ENCODE measurements around the gene CYYR1.
"Not testable (repeated sequence)": the region's sequence is repeated elsewhere in the genome, so short reads cannot be mapped to it uniquely, and the experiment has no call there.

Gene CYYR1

GRCh38 chr21:26473471-26473870 is 99.6 kb downstream of the CYYR1 start:
- no peak for DNase-seq

DNA sequence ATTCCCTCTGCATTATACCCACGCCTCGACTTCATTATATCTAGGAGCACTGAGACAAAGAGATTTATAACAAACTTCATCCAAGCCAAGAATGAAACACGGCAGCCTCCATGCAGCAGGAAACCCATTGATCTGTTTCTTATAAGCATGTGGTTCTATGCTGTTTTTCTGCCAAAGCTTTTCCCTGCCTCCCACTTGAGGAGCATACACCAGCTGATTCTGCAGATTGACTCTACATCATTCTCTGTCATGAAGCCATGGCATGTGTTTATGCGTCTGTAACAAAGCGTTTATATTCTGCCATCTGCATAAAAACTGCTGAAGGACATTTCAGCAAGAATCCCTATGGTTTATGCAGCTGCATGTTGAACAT is 102.0 kb downstream of the CYYR1 start:
- DNase-seq = no peak

DNA sequence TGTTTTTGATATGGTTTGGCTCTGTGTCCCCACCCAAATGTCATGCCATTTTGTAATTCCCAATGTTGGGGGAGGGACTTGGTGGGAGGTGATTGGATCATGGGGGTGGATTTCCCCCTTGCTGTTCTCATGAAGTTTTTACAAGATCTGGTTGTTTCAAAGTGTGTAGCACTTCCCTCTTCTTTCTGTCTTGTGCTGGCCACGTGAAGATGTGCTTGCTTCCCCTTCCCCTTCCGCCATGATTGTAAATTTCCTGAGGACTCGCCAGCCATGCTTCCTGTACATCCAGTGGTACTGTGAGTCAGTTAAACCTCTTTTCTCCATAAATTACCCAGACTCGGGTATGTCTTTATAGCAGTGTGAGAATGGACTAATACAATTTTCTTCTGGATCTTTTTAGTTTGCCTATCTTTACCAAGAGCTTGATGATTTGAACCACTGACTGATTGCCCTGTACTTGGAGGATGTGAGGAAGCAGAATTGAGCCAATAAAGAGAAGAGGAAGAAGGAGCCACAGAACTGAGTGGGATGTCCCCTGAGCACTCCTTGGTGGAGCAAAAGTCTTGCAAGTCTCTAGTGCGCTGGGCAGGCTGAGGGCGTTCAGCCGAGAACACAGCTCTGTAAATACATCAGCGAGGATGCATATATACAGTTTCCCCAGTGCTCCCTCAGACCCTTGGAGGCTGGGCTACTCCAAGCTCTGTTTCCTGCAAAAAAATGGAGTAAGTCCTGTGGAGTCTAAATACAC is 102.6 kb downstream of the CYYR1 start:
- no peak for DNase-seq

GRCh38 chr21:26469789-26470188 is 103.3 kb downstream of the CYYR1 start:
- DNase-seq = no peak

GRCh38 chr21:26465916-26466315 is 107.2 kb downstream of the CYYR1 start:
- DNase-seq = no peak

DNA sequence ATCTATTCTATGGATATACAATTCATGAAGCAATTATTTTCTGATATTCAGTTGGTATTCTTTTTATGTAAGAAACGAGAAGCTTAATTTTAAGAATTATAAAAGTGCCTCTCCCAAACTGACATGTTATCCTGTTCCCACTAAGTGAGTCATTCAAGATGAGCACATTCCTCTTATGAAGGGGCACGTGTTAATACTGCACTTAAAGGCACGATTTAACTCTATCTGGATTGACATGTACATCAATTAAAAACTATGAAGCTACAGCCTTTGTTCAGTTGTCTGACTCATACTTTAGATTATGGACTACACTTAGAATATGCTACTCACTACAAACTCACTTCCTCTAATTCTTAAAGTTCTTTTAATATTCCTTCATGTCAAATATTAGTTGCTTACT is 111.6 kb downstream of the CYYR1 start:
- DNase-seq = no peak

GRCh38 chr21:26460621-26461020 is 112.5 kb downstream of the CYYR1 start:
- DNase-seq = no peak

- not testable (repeated sequence) for DNase-seq
These were observed 114.2 kb downstream of the CYYR1 start for GRCh38 chr21:26458854-26459253.

DNA sequence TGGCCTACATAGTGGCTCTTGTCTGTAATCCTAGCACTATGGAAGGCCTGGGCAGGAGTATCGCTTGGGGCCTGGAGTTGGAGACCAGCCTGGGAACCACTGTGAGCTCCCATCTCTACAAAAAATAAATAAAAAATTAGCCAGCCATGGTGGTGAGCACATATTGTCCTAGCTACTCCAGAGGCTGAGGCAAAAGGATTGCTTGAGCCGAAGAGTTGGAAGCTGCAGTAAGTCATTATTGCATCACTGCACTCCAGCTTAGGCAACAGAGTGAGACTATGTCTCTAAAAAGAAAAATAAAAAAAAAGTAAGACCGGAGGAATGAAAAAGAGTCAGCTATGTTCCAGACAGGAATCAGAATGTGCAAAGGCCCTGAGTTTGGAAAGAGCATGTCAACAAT is 115.3 kb downstream of the CYYR1 start:
- DNase-seq = no peak

GRCh38 chr21:26453267-26453666 is 119.8 kb downstream of the CYYR1 start:
- no peak for DNase-seq

DNA sequence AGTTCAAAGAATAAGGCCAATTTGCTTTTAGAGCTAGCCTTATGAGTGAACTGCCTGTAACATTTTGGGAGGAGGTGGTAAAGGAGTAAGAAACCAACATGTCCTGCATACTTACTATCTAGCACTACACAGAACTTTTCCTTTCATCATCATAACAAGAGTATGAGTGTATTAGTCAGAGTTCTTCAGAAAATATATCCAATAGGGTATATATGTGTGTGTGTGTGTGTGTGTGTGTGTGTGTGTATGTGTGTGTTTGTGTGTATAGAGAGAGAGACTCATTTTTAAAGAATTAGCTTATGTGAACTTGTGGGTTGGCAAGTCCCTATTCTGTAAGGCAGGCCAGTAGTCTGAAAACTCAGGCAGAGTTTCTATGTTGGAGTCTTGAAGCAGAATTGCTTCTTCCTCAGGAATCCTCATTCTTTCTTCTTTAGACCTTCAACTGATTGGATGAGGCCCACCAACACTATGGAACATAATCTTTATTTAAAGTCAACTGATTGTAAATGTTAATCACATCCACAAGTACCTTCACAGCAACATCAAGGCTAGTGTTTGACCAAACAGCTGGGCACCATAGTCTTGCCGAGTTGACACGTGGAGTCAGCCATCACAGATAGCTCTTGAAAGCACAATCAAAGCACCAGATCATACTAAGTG is 121.9 kb downstream of the CYYR1 start:
- DNase-seq = no peak

DNA sequence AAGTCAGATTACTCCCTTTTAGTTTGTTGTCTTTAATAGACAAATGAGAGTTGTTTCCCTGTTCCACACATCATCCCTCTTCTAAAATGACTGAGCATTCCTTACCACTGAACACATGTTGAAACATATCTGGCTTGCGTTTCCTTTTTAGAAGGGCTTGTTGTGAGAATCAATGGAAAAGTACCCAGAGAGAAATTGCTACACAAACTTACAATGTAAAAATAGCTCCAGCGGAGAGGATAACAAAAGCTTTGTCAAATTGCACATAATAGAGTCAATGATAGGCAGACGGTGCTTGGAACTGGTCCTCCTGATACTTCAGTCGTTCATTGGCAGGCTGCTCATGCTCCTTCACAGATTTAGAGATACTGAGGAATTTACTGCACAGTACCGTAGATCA is 123.9 kb downstream of the CYYR1 start:
- DNase-seq = no peak

DNA sequence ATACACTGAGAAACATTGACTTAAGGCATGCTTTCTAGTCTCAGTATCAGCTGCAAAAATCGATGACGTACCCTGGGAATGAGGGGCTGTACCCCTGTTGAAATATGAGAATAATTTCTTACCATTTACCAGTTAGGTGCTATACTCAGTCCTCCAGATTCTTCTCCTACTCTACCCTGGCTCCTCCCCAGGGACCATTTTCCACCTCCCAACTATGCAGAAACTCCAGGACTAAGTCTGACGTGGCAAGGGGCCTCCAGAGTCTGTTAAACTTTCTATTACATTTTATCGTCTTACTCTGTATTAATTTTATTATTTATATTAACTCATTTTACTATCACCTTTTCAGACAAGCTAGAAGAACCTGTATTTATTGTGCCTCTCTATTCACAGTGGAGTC is 124.3 kb downstream of the CYYR1 start:
- no peak for DNase-seq

- DNase-seq = no peak
These were observed 125.1 kb downstream of the CYYR1 start for GRCh38 chr21:26447932-26448475.

GRCh38 chr21:26445440-26445839 is 127.6 kb downstream of the CYYR1 start:
- DNase-seq = no peak

GRCh38 chr21:26444646-26445045 is 128.4 kb downstream of the CYYR1 start:
- DNase-seq = no peak

DNA sequence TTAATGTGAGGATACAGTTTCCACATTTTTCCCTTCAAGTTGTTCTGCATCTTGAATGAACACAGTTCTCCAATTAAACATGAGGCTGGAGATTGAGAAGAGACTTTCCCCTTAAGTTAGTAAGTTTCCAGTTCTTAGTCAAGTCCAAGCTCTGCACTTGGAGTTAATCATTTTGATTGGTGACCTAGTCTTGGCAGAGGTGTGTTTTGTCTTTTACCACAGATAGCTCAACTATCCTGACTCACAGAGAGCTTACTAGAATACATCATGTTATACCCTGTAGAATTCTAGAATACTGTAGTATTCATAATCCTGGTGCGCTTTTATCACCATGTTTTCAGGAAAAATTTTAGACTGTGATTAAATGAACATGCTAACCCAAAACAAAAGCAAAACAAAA is 129.2 kb downstream of the CYYR1 start:
- no peak for DNase-seq

DNA sequence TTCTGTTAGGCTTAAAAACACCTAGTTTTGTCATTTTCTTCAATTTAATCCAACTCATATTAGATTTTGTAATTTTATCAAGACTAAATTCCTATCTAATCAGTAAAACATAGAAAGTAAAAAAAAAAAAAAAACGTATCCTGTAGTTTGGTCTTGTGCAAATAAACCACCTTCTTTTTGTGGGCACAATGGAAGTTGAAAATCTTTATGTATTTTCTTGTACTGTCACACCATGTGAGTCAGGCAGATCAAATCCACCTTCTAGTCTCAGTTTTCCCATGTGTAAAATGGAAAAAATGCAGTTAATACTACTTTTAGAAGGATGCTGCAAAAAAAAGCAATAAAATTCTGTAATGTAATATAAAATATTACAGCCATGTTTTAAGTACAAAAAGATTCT is 129.8 kb downstream of the CYYR1 start:
- no peak for DNase-seq

DNA sequence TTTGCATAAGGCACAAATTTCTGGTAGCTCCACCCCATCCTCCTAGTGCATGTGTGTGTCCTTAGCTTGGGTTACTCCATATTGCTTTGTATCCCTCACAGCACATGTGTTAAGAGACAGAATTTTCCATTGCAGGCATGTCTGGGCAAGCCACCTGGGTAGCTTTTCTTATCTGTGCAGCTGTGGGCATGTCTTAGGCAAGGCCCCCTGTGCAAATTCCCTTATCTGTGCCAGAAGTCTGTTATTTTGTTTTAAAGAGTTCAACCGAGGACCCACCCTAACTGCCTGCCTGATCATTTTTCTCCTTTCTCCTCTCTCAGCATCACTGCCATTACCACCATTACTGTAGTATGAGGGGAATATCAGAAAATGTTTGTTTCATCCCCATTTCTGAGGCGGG is 131.9 kb downstream of the CYYR1 start:
- no peak for DNase-seq

GRCh38 chr21:26438976-26439375 is 134.1 kb downstream of the CYYR1 start:
- DNase-seq = no peak

DNA sequence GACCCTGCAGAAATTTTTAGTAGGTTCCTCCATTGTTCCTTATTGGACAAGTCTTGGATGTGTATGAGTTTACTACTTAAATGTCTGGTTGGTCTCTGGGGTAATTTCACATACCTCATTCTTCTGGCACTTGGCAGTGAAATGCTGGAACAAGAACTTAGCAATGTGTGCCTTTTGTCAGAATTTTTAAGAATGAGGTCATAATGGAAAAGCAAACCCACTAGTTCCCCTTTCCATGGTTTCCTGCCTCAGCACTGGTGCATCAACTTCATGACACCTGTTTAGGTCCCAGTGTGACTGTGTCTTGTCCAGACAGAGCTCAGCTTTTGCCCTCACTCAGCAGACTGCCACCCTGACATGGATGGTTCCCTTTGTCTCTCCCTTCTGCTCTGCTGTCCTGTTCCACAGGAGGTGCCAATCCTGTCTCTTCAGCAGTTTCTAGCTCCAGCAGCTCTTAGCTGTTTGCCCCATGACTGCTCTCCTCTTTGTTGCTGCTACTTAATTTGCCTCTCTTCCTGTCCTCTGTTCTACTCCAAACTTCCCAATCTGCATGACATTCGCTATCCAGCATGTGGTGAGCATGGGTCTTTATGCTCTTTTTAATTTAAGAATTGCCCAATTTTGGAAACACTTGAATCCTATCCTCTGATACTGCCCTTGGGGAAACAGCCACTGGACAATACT is 135.6 kb downstream of the CYYR1 start:
- no peak for DNase-seq

DNA sequence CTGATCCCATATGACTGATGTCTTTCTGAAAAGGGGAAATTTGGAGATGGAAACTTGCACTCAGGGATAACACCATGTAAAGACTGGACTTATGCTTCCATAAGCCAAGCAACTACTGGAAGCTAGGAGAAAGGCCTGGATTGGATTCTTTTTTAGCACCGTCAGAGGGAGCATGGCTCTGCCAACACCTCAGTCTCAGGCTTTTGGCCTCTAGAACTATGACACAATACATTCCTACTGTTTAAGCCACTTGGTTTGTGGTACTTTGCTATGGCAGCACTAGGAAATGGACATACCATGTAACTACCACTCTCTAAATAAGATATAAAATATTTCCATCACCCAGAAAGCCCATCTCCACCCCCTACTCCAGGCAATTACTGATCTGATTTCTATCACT is 139.7 kb downstream of the CYYR1 start:
- DNase-seq = no peak

DNA sequence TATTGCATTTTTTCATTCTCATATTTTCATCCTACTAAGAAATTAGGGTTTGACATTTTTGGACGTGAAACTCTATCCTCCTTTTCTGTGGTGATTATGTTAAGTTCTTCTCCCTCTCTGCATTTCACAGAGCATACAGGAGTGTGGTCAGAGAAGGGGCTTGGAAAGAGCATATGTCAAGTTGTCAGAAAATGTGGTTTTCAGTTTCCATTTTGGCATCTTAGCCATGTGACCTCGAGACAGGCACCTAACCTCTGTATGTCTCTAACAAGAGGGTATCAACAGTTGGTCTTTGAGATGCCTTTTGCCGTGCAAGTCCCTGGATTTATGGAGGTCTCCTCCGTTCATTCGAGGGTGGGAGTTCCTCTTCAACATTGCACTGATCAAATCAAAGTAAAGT is 140.7 kb downstream of the CYYR1 start:
- DNase-seq = no peak

- DNase-seq = no peak
These were observed 147.5 kb downstream of the CYYR1 start for GRCh38 chr21:26425576-26425975.

Measured in NCI-H524 treated with DMSO at 0.1 percent for 48 hours (cell line).